ENCODE measurements around the gene OR10K2.
"Not testable (repeated sequence)": the region's sequence is repeated elsewhere in the genome, so short reads cannot be mapped to it uniquely, and the experiment has no call there.

Gene OR10K2

DNA sequence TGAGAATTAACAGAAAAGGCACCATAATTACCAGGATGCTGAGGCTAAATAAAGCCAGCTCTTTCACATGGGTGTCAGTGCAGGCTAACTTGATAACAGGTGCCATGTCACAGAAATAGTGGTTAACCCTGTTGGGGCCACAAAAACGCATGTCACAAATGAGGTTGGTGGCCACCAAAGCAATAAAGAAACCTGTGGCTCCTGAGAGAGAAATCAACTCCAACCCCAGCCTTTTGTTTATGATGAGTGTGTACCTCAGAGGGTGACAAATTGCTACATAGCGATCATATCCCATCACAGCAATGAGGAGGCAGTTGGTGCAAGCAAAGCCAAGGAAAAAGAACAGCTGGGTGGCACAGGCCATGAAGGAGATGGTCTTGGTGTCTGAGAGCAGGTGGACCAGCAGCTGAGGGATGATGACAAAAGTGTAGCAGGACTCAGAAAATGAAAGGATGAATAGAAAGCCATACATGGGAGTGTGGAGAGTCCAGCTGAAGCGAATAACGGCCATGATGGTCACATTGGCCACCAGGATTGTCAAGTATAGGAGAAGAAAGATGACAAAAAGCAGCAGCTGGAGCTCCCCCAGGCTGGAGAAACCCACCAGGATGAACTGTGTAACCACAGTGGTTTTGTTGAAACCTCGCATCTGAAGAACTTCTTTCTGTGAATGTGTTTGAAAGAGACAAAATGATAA, 27.1 kb downstream of the OR10K2 start, which contains the start of gene OR10T2:
Gene OR10T2, minus strand, starts transcription at position 649 of the 697 bp plus-strand sequence. Its CDS starts 0 bp downstream, at position 649.
- H3K27ac ChIP-seq: no peak within 1 kb of the TSS
- TF ChIP-seq CTCF (conservative IDR thresholded peaks at IDR 0.05): no peak

DNA sequence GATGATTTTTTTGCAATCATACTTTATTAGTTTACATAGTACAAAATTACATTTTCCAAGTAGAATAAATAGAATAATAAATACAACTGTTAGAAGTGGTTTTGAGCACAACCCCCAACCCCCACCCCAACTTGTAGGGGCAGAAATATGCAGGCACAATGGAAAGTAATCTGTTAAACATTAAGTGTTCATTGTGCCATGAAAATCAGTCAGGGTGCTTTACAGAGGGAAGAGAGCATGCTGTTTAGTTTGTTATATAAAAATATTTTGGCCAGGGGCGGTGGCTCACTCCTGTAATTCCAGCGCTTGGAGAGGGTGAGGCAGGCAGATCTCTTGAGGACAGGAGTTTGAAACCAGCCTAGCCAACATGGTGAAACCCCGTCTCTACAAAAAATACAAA, 29.4 kb downstream of the OR10K2 start:
- H3K27ac ChIP-seq: no peak overlapping the region
- no peak for TF ChIP-seq CTCF (conservative IDR thresholded peaks at IDR 0.05)

GRCh38 chr1:158393476-158393875, 32.6 kb downstream of the OR10K2 start:
- no peak for TF ChIP-seq CTCF (conservative IDR thresholded peaks at IDR 0.05)

DNA sequence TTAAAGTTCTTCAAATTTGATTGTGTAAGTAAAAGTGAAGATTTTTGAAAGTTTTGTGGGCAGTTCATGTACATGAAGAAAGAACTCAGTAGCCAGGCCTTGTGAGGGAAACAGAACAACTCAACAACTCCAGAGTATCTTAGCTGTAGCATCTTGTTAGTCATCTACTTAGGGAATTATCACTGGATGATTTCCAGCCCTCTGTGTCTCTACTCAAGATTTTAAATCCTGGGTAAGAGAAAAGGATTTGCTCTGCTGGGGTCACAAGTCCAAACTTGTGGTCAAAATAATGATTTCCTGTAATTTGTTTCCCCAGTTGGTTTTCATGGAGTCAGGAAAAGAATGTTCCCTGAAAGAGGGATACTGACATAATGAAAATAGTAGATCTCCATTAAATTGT, 34.9 kb downstream of the OR10K2 start:
- no peak overlapping the region for H3K27ac ChIP-seq
- no peak for TF ChIP-seq CTCF (conservative IDR thresholded peaks at IDR 0.05)

More at GRCh38 chr1:158393476-158393875, 32.6 kb downstream of the OR10K2 start:
- no peak overlapping the region for H3K27ac ChIP-seq

DNA sequence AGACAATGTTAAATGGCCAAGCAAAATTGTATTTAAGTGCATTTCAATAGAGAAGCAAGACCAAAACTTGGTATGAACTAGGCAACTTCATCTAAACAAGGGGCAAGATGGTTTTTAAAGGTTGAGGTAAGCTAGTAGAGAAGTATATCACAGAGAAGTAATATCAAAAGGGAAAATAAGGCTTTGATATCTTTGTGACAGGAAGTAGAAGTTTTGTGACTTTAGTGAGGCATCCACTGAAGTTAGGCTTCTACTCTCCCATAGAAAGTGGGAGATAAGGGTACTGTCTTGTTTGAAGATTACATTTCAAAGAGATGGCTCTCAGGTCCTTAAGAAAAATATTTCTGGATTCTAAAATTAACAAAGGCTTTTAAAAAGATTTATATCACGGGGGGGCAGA, 35.7 kb downstream of the OR10K2 start:
- no peak for TF ChIP-seq CTCF (conservative IDR thresholded peaks at IDR 0.05)
- H3K27ac ChIP-seq: no peak overlapping the region

DNA sequence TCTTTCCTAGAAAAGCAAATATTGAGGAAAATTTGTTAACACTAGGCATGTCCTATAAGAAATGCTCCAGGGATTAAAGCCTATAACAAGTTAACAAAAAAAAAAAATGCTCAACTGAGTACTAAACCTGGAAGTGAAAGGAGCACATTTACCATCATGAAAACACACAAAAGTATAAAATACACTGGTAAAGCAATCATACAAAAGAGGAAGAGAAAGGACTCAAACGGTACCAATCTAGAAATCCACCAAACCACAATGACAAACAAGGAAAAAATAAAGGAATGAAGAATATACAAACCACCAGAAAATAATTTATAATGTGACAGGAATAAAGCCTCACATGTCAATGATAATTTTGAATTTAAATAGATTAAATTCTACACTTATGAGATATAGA, 51.2 kb downstream of the OR10K2 start:
- TF ChIP-seq CTCF (conservative IDR thresholded peaks at IDR 0.05): no peak
- no peak overlapping the region for H3K27ac ChIP-seq

- not testable (repeated sequence) for H3K27ac ChIP-seq
These were observed 51.9 kb downstream of the OR10K2 start for GRCh38 chr1:158374101-158374500.

- TF ChIP-seq CTCF (conservative IDR thresholded peaks at IDR 0.05): no peak
- H3K27ac ChIP-seq: no peak overlapping the region
These were observed 54.7 kb downstream of the OR10K2 start for GRCh38 chr1:158371188-158371953.

Measured in VCaP (cell line).